Measurements from ENCODE around the gene HOXD8. TPM values are rescaled to one million over a fixed set of nuclear protein-coding genes. Genes with fewer than 3 reads are reported as not detected.
A peak's percentile ranks its signal among the peaks of the same experiment; 100 is the strongest.

Gene HOXD8
- total and polyA plus RNA-seq, 8 donors: 0.32 to 2.9 (median 1.8) TPM

DNA sequence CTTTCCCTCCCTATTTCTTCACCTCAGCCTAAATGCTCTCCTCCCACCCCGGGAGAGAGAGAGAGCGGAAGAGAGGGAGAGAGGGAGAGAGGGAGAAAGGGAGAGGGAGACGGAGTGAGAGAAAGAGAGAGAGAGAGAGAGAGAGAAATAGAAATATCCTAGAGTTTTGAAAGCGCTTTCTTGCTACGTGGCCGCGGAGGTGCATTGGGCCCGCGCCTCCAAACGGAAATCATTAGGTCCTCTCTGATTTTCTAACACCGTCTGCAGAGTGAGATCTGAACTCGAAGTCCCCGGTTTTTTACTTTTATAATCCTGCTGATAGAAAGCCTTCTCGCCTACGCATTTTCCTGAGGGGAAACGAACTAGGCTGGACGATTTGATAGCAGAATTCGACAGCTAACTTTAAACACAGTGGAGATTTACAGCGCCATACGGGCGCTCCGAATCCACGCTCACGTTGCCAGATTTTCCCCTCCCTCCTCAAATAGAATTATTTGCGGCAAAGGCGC lies 44.8 kb upstream of the HOXD8 start:
- Histone ChIP-seq H3K4me3 (no peak overlapping the region), H3K27me3 (peaks cover 97 to 100% of the 10 kb centered on the region in 2 donors), H3K9me3 (no peaks in the 10 kb centered on the region), H3K27ac (no peak overlapping the region), H3K36me3 (no peaks in the 10 kb centered on the region), H3K4me1 (peaks cover 0 to 31% of the 10 kb centered on the region in 2 donors)
- TF ChIP-seq, protein P1, sequence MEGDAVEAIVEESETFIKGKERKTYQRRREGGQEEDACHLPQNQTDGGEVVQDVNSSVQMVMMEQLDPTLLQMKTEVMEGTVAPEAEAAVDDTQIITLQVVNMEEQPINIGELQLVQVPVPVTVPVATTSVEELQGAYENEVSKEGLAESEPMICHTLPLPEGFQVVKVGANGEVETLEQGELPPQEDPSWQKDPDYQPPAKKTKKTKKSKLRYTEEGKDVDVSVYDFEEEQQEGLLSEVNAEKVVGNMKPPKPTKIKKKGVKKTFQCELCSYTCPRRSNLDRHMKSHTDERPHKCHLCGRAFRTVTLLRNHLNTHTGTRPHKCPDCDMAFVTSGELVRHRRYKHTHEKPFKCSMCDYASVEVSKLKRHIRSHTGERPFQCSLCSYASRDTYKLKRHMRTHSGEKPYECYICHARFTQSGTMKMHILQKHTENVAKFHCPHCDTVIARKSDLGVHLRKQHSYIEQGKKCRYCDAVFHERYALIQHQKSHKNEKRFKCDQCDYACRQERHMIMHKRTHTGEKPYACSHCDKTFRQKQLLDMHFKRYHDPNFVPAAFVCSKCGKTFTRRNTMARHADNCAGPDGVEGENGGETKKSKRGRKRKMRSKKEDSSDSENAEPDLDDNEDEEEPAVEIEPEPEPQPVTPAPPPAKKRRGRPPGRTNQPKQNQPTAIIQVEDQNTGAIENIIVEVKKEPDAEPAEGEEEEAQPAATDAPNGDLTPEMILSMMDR (IDR thresholded peaks at IDR 0.05): no peak
- no peak for ATAC-seq
- intact Hi-C loops (cut with DNase I): loop anchor here in 1 of 2 donors (10.0 kb wide), 1 partner anchor 720 kb away; no protein-coding TSS in a partner anchor
- DNase-seq: no peak

GRCh38 chr2:176085120-176085788 lies 44.3 kb upstream of the HOXD8 start:
- Histone ChIP-seq H3K4me3 (no peak overlapping the region), H3K4me1 (peaks cover 0 to 27% of the 10 kb centered on the region in 2 donors), H3K9me3 (no peaks in the 10 kb centered on the region), H3K27me3 (peaks cover 99 to 100% of the 10 kb centered on the region in 2 donors), H3K27ac (no peak overlapping the region), H3K36me3 (no peaks in the 10 kb centered on the region)
- DNase-seq: no peak
- ATAC-seq: no peak
- TF ChIP-seq, protein P1 (IDR thresholded peaks at IDR 0.05): no peak
- intact Hi-C loops (cut with DNase I): loop anchor here in 1 of 2 donors (10.0 kb wide), 1 partner anchor 720 kb away; no protein-coding TSS in a partner anchor

DNA sequence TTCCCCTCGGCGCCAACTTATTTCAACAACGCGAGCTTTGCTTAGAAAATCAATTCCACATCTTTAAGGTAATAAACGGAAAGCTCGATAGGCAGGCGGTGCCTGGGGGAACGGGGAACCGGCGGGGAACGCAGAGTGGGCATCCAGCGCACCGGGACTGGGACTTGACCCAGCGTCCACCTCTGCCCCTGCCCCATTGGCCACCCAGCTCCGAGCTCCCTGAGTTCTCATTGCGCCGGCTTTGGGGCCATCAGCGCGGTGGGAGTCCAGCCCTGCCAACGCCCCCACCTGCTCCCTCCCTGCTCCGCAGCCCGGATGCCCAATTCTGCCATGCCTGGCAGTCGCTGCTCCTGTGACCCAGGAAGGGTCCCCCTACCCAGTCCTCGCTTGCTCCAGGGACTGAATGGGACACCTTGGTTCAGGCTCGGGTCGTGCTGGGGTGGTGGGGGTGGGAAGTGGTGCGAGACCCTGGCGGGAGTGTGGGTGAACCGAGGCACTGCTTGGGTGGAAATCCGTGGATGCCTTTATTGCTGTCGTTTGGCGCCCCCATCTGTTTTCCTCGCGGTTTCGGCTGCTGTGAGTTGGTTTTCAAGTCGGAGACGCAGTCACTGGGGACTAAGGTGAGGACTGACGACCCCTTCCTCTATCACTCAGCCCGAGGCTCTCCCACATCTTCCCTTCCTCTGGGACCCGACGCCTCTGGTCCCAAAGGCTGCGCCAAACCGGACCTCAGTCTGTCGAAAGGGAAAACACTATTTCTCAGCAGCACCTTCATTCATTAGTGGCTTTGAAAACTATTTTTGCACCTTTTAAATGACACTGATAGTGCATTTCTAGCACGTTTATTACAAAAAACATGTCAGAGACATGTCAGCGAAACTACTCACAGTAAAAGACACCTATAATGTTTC lies 43.4 kb upstream of the HOXD8 start:
- H3K4me3 ChIP-seq: no peak overlapping the region
- H3K36me3 ChIP-seq: no peaks in the 10 kb centered on the region
- no peak overlapping the region for H3K27ac ChIP-seq
- H3K4me1 ChIP-seq: peaks cover 0 to 23% of the 10 kb centered on the region in 2 donors
- H3K9me3 ChIP-seq: no peaks in the 10 kb centered on the region
- H3K27me3 ChIP-seq: peaks cover 99 to 100% of the 10 kb centered on the region in 2 donors
- ATAC-seq (peak; percentile 24), DNase-seq (peak in 2 of 4 donors; percentile 59 to 64)
- intact Hi-C loops (cut with DNase I): loop anchor here in 1 of 2 donors (10.0 kb wide), 1 partner anchor 721 kb away; no protein-coding TSS in a partner anchor
- TF ChIP-seq, protein P1 (IDR thresholded peaks at IDR 0.05): no peak

DNA sequence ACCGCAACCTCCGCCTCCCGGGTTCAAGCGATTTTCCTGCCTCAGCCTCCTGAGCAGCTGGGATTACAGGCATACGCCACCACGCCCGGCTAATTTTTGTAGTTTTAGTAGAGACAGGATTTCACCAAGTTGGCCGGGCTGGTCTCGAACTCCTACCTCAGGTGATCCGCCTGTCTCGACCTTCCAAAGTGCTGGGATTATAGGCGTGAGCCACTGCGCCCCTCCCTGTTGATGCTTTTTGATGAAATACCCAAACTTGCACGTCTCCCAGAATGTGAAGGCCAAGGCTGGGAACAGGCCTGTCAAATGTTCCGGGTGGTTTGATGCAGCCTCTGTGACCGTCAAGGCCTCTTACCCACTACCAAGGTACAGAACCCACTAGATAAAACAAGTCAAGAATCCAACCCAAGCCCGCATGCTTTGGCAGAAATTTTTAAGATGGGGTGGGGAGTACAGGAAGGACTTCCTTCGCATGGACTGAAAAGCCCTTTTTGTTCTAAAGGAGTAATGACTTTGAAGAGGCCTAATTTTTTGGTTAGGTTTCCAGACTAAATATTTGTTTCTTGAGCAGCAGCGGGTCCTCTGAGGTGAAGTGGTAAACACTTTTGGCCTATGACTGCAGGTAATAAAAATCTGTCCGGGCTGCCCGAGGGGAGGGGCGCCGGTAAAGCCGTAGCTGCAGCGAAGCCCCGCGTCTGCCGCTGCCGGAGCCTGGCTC lies 42.0 kb upstream of the HOXD8 start:
- H3K27me3 ChIP-seq: peaks cover 99 to 100% of the 10 kb centered on the region in 2 donors
- no peak overlapping the region for H3K27ac ChIP-seq
- H3K36me3 ChIP-seq: no peaks in the 10 kb centered on the region
- DNase-seq: no peak
- H3K4me3 ChIP-seq: no peak overlapping the region
- no peaks in the 10 kb centered on the region for H3K9me3 ChIP-seq
- TF ChIP-seq, protein P1 (IDR thresholded peaks at IDR 0.05): no peak
- H3K4me1 ChIP-seq: peaks cover 0 to 20% of the 10 kb centered on the region in 2 donors
- ATAC-seq: no peak
- intact Hi-C loops (cut with DNase I): loop anchor here in 1 of 2 donors (10.0 kb wide), 1 partner anchor 723 kb away; no protein-coding TSS in a partner anchor

All from left lung (tissue), 10 donors.